CMK (cell line): ENCODE results near the gene SMIM38.
A peak's percentile ranks its signal among the peaks of the same experiment; 100 is the strongest.

Experiments used
- DNase-seq: peaks from one replicate; pipeline ENCODE4 v3.0.0-alpha.2; 2010; ENCODE audit warnings: low read depth

SMIM38 gene

DNA sequence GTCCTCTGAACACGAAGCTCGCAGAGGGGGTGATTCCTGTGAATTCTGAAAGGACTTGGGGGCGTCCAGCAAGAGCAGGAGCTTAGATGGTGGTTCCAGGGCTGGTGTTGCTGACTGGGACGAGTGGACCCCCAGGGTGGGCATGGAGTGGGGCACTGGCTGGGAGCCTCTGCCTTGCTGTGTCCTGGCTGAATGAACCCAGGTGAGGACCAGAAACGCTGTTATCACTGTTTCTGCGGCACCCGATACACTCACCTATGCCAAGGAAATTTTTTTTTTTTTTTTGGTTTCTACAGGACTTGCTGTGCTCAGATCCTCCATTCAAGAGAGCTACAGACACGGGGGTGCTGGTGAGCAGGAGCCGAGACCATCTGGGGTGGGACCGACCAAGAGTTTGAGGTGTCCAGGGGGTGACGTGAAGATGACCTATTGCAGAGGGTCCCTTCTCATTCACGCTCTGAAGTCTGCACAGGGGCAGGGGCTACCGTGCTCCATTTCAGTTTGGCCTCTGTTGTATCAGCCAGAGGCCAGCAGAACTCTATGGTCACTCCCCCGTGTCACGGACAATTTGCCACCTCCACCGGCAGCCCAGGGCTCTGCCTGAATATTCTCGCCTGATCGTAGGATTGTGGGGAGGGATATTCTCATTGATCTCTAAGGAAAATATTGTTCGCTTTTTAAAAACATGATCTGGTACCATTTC lies 3.6 kb downstream of the SMIM38 start:
- no peak for DNase-seq

DNA sequence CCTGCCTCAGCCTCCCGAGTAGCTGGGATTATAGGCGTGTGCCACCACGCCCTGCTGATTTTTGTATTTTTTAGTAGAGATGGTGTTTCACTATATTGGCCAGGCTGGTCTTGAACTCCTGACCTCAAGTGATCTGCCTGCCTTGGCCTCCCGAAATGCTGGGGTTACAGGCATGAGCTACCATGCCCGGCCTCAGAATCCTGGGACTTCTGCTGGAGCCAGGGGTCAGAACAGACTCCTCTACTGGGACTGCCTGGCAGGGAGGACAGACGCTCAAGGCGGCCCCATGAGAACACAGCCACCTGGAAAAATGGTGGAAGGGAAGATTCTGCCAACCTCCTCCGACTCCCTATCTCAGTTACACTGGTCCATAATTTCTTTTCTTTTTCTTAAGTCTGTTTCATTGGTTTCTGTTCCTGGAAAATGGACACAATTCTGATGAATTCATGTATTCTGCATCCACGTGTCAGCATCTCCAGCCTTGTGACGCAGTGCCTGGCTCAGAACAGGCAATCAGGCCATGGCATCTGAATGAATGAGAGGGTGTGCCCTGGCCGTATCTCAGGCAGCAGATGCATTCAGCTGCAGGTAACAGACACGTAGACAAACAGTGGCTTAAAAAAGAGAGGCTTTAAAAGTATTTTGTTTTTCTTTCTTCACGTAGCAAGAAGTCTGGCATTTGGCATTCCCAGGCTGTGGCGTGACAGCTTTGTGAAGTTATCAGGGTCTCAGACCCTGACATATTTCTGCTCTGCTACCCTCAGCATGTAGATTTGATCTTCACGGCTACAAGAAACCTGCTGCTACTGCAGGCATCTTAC lies 4.8 kb downstream of the SMIM38 start:
- no peak for DNase-seq

DNA sequence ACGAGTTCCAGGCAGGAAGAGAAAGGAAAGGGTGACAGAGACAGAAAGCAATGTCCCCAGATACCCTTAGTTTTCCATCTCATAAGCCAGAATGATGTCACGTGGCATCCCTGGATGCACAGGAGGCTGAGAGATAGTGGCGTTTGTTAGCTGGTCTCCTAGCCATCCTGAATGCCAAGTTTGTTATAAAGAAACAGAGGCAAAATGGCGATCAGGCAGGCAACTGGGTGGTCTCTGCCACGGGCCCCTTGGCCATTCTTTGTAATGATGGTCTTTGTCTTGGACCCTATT lies 5.3 kb downstream of the SMIM38 start:
- no peak for DNase-seq

DNA sequence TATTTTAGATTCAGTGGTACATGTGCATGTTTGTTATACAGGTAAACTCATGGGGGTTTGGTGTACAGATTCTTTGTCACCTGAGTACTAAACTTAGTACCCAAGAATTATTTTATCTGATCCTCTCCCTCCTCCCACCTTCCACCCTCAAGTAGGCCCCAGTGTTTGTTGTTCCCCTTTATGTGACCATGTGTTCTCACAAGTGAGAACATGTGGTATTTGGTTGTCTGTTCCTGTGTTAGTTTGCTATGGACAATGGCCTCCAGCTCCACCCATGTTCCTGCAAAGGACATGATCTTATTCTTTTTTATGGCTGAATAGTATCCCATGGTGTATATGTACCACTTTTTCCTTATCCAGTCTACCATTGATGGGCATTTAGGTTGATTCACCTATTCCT lies 6.8 kb downstream of the SMIM38 start:
- no peak for DNase-seq

DNA sequence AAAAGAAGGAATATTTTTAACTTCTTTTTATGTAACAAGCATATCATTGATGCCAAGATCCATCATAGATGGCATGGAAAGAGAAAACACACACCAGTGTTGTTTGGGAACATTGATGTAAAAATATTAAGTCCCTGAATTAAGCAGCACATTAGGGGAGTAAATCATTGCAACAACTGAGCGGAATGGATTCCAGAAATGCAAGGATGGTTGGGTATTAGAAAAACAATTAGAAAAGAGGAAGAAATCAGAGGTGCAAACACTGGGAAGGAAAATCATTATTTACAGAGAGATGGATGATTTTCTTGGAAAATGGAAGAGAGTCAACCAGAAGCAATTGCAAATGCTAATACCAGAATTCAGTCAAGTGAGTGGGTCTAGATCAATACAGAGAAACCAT lies 8.1 kb downstream of the SMIM38 start:
- no peak for DNase-seq

DNA sequence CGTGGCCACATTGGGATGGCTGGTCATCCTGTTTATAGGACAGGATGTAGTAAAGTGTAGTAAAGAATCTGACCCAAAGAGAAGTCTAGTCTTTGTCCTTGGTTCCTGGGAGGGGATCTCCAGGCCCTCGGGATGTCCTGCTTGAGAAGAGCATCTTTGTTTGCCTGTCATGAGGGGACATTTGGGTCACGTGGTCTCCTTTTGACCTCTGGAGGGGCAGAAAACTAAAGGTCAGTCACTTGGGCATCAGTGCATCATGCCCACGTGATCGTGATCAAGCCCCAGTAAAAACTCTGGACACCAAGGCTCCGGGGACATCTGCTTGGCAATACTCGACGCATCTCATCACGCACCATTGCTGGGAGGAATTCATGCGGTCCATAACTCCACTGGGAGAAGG lies 9.1 kb downstream of the SMIM38 start:
- DNase-seq = no peak

DNA sequence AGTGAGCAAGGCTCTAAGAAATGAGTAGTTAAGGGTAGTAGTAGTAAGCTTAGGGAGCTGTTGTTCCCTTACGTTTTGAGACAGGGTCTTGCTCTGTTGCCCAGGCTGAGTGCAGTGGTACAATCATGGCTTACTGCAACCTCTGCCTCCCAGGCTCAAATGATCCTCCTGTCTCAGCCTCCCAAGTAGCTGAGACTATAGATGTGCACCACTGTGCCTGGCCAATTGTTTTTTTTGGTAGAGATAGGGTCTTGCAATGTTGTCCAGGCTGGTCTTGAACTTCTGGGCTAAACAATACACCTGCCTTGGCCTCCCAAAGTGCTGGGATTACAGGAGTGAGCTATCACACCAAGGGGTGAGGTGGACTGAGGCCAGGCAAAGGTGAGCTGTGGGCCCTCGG lies 10.0 kb downstream of the SMIM38 start:
- no peak for DNase-seq

DNA sequence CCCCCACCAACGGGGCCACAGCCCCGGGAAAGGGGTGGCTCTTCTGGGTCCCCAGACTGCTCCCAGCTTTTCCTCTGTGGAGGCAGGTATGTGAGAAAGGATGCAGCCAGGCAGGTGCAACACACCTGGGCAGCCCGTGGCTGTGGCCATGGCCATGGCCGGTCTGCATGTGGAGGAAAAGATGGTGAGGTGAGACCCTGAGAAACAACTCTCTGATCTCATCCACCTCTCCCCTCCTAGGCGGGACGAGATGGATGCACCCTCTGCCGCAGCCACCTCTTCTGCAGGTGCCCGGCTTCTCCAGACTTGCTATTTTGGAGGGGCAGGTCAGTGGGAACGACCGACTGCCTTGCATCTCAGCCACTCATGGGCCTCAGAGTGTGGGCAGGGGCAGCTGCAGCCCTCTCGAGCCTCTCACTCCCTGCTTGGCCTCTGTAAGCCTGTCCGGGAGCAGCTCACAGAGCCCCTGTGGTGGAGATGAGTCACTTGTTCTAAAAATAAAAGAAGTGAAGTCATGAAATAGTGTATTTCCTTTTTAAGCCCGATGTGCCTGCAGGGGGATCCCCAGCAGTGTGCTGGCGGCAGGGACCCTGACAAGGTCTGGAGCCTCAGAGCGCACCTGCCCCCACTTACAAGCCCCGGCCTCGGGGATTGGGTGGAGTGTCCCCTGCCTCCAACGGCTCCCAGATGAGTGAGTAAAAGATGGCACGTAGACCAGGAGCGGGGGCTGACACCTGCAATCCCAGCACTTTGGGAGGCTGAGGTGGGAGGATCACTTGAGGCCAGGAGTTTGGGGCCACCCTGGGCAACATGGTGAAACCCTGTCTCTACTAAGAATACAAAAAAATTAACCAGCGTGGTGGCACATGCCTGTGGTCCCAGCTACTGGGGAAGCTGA lies 10.7 kb downstream of the SMIM38 start:
- no peak for DNase-seq

DNA sequence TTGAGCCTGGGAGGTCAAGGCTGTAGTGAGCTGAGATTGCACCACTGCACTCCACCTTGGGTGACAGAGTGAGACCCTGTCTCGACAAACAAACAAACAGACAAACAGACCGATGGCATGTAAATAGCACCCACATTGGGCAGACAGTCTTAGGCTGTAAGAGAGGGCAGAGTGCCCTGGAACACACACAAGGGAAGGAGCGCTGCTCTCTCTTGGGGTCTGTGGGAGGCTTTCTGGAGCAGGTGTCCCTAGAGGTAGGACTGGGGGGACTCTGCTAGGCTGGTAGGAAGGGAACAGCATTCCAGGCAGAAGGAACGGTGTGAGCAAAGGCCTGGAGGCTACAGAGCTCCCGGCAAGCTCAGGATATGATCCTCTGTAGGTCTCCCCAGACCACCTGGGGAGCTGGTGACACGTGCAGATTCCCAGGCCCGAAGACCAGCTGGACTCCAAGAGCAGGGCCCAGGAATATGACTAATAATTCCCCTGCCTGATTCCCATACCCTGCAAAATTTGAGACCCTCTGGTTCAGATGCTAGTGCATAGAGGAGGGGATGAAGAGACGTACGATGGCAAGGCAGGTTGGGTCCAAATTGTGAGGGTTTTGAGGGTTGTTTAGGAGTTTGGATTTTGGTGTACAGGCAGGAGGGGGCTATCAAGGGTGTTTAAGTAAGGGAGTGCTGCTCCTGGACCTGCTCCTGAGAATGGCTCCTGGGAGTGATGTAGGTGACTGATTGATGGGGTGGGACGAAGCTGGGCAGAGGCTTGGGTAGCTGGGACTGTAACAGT lies 11.6 kb downstream of the SMIM38 start:
- DNase-seq = no peak

DNA sequence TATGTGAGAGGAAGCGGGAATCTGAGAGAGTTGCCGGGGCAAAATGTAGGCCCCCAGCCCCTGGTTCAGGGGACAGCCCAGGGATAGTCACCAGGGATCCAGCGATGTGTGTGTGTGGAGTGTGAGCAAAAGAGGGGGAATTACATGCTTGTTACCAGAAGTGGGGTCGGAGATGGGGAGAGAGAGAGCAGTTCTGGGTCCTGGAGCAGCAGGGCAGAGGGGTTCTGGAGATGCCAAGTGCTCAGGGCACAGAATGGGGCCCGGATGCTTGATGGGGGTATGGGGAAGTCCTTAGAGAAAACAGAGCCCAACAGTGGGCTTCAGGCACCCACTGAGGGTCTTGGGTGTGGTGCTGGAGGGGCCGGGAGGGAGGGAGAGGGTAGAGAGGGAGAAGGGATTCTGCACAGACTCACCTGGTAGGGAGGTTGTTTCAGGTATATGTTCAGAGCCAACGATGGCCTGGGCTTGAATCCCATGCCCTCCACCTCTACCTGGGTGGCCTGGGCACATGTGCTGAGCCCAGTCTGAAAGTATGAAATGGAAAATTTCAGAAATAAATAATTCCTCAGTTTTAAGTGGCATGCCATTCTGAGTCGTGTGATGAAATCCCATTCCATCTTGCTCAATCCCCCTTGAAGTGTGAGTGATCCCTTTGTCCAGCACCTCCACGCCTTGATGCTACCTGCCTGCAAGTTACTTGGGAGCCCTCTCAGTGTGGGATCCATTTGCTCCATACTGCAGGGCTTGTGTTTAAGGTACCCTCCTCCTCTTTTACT lies 12.4 kb downstream of the SMIM38 start:
- no peak for DNase-seq

DNA sequence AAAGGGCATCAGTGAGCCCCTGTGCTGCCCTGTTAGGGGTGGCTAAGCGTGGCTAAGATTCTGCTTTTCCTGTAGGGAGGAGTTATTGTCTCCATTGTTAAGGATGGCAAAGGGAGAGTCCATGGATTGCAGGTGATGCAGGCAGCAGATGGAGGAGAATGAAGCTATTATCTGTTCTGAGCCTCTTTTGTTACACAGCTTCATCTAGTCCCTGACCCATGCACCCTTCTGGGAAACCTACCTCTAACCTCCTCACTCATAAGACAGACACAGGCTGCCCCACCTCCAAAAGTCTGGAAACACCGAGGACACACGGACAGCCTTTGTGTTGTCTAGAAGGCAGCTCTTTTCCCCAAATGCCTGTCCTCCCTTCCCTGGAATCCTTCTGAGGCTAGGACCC lies 13.7 kb downstream of the SMIM38 start:
- no peak for DNase-seq

DNA sequence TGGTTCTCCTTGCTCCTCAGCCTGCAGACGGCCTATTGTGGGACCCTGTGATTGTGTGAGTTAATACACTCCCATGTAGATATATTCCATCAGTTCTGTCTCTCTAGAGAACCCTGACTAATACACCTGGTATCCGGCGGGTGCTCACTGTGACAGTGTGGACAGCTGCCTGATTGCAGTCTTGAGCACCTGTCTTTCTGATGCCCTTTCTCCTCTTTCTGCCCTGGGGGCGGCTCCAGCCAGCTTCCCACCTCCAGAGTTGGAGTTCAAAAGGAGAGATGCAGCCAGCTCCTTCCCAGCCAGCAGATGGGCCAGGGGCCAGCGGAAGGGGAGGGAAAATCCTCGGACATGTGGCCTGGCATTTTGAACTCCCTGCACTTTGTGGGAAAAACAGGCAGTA lies 15.0 kb downstream of the SMIM38 start:
- no peak for DNase-seq

DNA sequence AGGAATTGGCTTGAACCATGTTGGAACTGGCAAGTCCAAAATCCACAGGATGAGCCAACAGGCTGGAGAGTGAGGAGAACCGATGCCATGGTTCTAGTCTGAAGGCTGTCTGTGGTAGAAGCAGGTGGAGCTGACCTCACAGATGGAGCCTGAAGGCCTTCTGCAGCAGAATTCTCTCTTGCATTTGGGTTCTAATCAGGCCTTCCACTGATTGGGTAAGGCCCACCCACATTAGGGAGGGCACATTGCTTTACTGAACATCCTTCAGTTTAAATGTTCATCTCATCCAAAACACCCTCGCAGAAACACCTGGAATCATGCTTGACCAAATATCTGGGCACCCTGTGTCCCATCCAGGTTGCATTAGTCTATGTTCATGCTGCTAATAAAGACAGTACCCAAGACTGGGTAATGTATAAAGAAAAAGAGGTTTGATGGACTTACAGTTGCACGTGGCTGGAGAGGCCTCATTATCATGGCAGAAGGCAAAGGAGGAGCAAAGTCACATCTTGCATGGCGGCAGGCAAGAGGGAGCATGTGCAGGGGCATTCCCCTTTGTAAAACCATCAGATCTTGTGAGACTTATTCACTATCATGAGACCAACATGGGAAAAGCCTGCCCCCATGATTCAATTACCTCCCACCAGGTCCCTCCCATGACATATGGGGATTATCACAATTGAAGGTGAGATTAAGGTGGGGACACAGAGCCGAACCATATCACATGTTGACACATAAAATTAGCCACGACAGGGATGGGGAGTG lies 15.9 kb downstream of the SMIM38 start:
- DNase-seq = no peak

DNA sequence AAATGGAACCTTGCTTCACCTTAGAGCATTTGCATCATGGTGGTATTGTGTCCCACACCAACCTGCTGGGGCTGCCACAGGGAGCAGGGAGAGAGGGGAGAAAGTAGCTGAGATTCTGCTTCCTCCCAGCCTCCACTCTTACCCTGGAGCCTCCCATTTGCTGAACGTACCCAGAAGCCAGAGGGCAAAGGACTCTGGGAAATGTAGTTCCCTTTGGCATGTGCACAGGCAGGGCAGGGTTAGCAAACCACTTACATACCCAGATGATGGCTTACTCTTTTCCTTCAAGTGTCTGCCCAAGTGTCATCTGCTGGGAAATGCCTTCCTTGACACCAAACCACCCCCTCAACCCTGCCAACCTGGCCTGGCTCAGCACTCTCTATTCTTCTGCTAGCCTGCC lies 16.9 kb downstream of the SMIM38 start:
- peak; percentile 21 for DNase-seq

DNA sequence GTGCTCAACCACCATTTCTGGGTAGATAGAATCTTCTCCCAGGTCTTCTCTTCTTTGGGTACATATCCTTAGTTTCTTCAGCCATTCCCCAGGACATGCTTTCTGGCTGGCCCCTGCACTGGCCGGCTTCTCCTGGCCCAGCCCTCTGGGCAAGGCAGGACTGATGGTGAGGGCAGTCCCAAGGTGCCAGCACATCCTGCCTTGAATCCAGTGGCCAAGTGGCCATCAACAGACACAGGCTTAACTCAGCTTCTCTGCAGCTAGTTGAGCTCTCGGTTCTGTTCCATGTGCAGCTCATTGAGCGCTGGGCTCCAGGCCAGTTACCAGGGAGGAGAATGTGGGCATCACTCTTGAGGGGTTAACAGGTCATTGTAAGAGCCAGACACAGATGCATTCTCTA lies 17.6 kb downstream of the SMIM38 start:
- DNase-seq = no peak

DNA sequence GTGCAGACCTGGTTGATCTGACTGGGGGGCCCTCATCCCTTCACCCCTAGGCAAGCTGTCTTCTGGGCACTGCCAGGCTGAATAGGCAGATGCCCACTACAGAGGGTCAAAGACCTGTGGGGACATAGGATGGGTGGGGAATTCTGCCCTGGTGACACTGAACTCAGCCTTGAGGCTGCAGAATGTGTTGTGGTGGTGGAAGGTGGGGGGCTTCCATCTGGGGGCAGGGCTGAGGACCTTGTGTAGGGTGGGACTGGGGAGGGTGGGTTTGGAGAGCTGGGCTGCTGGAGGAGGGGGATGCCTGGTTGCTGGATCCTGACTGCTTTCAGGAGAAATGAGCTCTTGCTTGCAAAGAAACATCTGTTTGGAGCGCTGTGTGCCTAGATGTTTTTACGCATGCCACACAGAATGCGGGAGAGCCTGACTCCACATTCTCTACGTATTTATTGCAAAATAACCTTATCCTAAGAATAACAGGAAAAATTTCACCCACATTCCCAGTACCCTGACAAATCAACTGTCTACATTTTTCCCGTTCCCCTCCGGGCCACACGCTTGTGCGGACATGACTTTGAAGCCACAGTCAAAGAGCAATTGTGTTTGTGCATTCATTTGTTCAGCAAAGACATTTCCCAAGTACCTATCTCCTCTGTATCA lies 18.3 kb downstream of the SMIM38 start:
- DNase-seq = no peak

DNA sequence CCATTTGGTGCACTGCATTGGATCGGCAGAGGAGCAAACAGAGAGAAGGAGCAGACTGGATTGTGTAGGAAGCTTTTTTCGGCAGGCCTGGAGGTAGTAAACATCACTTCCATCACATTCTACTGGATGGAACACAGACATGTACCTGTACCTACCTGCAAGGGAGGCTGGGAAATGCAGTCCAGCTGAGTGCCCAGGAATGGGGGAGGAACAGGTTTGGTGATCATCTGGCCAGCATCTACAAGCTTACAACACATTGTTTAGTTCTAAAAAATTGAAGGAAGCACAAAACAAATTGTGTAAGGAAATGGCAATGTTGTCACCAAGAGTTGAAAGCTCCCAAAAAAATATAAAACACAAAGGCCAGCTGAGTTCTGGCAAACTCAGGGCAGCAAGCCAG lies 19.1 kb downstream of the SMIM38 start:
- no peak for DNase-seq

DNA sequence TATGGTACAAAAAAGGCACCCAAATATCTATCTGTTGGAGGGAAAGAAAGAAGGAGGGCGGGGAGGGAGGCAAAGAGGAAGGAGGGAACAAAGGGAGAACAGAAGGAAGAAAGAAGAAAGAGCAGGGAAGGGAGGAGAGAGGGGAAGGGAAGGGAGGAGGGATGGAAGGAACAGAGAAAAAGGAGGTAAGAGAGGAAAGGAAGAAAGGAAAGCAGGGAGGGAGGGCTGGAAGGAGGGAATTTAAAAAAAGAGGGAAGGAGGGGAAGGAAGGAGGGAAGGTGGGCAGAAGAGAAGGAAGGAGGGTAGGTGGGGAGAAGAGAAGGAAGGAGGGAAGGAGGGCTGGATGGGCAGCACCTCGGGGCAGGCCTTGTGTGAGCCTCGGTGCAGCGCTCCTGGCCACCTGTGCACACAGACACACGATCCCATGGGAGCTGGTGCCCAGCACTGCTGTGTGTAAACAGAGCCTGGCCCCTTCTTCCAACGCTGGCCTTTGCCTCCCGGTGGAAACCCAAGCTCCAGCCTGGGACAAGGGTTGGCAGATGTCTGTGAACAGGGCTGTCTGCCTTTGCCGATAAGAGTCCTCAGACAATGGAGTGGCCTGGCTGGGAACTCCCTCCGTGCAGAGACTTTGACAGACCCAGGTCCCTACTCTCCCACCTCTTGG lies 23.2 kb downstream of the SMIM38 start:
- DNase-seq = no peak

DNA sequence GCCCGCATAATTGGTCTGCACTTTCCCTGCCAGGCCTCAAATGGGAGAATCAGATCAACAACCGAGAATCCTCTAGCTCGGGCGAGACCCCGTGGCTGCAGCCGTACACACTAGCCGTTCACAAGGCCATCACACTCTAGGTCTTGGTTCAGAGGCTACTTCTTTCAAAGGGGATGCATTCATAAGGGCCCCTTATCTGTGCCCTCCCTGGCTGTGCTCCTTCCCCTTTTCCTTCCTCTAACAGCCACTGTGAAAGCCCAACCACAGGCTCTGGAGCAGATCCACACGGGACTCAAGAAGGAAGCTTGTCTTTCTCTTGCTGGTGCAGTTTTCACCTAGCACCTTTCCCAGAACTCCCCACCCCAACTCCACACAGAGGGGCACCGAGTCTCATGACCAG lies 24.5 kb downstream of the SMIM38 start:
- peak; percentile 27 for DNase-seq

DNA sequence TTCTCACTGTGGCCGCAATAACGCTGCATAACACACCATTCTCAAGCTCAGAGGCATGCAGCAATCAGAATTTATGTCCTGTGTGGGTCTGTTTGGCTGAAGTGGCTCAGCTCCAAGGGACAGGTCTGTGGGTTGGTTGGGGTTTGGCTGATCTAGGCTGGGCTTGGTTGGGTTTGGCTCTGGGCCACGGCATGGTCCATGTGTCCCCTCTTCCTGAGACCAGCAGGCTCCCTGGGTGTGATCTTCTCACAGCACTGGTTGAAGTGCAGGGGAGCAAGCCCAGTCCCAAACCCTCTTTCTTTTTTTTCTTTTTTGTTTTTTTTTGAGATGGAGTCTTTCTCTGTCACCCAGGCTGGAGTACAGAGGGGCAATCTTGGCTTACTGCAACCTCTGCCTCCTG lies 25.0 kb downstream of the SMIM38 start:
- no peak for DNase-seq
